IMR-90 (cell line): Measurements from ENCODE around the gene RGS7BP. TPM values are rescaled to one million over a fixed set of nuclear protein-coding genes. Genes with fewer than 3 reads are reported as not detected.

Experiments used
- ATAC-seq: fragments of 200-7000 bp; cut with Tn5 transposase; 2 replicates; pipeline ENCODE4 v1.9.1; 2020; ENCODE audit warnings: low read depth, mild to moderate bottlenecking, moderate library complexity
- BruUV-seq: library from RNA; stranded (reverse); fragments of 400-500 nt; replicated peaks from 2 replicates; lab custom pipeline; 2021; lab: Mats Ljungman, UMichigan
- CTCF ChIA-PET: fragments of 300-600 bp; formaldehyde crosslinking; extraction: SDS; loops from one replicate; lab custom pipeline; 2021; ENCODE audit warnings: antibody characterized with exemption; lab: Yijun Ruan, JAX
- POLR2A ChIA-PET: fragments of 300-600 bp; sonication (Branson Sonifier 250); formaldehyde crosslinking; loops from one replicate; lab custom pipeline; 2022; ENCODE audit warnings: antibody characterized with exemption; ENCODE audit not compliant: unreplicated experiment; lab: Charles Lee
- DNase-seq: peaks from one replicate; pipeline ENCODE4 v3.0.0; 2013
- H2AFZ ChIP-seq: replicated peaks from 2 replicates; pipeline ENCODE3; 2013; ENCODE audit warnings: low read length, mild to moderate bottlenecking; ENCODE audit not compliant: poor library complexity
- H2AK5ac ChIP-seq: 2 replicates; pipeline ENCODE4 v1.6.1; 2013; ENCODE audit warnings: low read depth, low read length, inconsistent platforms
- H2AK9ac ChIP-seq: replicated peaks from 2 replicates; pipeline ENCODE3; 2013; ENCODE audit warnings: mild to moderate bottlenecking, low read depth, low read length, moderate library complexity; ENCODE audit not compliant: poor library complexity
- H2BK120ac ChIP-seq: 2 replicates; pipeline ENCODE4 v1.6.1; 2013; ENCODE audit warnings: low read depth, low read length, inconsistent platforms
- H2BK15ac ChIP-seq: 3 replicates; pipeline ENCODE4 v1.6.1; 2013; ENCODE audit warnings: low read depth, low read length, inconsistent platforms
- H2BK20ac ChIP-seq: 2 replicates; pipeline ENCODE4 v1.6.1; 2013; ENCODE audit warnings: low read depth, mild to moderate bottlenecking, inconsistent platforms, low read length, moderate library complexity
- H2BK5ac ChIP-seq: 2 replicates; pipeline ENCODE4 v1.6.1; 2013; ENCODE audit warnings: mild to moderate bottlenecking, low read depth, low read length, inconsistent platforms; ENCODE audit not compliant: poor library complexity, severe bottlenecking
- H3K14ac ChIP-seq: replicated peaks from 2 replicates; pipeline ENCODE4 v1.6.1; 2013; ENCODE audit warnings: low read depth, low read length, inconsistent platforms
- H3K18ac ChIP-seq: 2 replicates; pipeline ENCODE4 v1.6.1; 2013; ENCODE audit warnings: low read depth, low read length, control low read depth
- H3K23ac ChIP-seq: 2 replicates; pipeline ENCODE4 v1.6.1; 2013; ENCODE audit warnings: low read depth, low read length, inconsistent platforms
- H3K27ac ChIP-seq: 2 replicates; pipeline ENCODE4 v1.5.1; 2013; ENCODE audit warnings: mild to moderate bottlenecking, control low read depth, low read length; ENCODE audit not compliant: insufficient read depth
- H3K27me3 ChIP-seq: 2 replicates; pipeline ENCODE4 v1.6.1; 2013; ENCODE audit warnings: low read length; ENCODE audit not compliant: control insufficient read depth, insufficient read depth
- H3K36me3 ChIP-seq: 2 replicates; pipeline ENCODE4 v1.6.1; 2013; ENCODE audit warnings: low read length, mixed read lengths; ENCODE audit not compliant: control insufficient read depth, insufficient read depth
- H3K4ac ChIP-seq: 2 replicates; pipeline ENCODE4 v1.6.1; 2013; ENCODE audit warnings: low read depth, low read length, inconsistent platforms
- H3K4me1 ChIP-seq: 2 replicates; pipeline ENCODE4 v1.6.1; 2013; ENCODE audit warnings: low read length, mixed read lengths; ENCODE audit not compliant: control insufficient read depth, insufficient read depth
- H3K4me2 ChIP-seq: 2 replicates; pipeline ENCODE4 v1.6.1; 2013; ENCODE audit warnings: low read depth, mild to moderate bottlenecking, control low read depth, low read length, moderate library complexity
- H3K4me3 ChIP-seq: 2 replicates; pipeline ENCODE4 v1.5.1; 2013; ENCODE audit warnings: low read depth, mild to moderate bottlenecking, control low read depth, low read length, moderate library complexity; ENCODE audit not compliant: insufficient read depth
- H3K56ac ChIP-seq: 2 replicates; pipeline ENCODE4 v1.6.1; 2013; ENCODE audit warnings: low read length, inconsistent platforms; ENCODE audit not compliant: insufficient read depth; ENCODE audit errors: extremely low read depth
- H3K79me1 ChIP-seq, 2 experiments: 2 replicates each; pipeline ENCODE4 v1.6.1; 2013; ENCODE audit warnings: low read length in 2 of 2, inconsistent platforms in 1 of 2, low read depth in 1 of 2
- H3K9ac ChIP-seq: 2 replicates; pipeline ENCODE4 v1.6.1; 2013; ENCODE audit warnings: low read depth, low read length, control low read depth
- H3K9me1 ChIP-seq: 2 replicates; pipeline ENCODE4 v1.6.1; 2013; ENCODE audit warnings: low read length, inconsistent platforms; ENCODE audit not compliant: insufficient read depth
- H3K9me3 ChIP-seq: 2 replicates; pipeline ENCODE4 v1.6.1; 2013; ENCODE audit warnings: low read length; ENCODE audit not compliant: control insufficient read depth, insufficient read depth
- H4K20me1 ChIP-seq: 2 replicates; pipeline ENCODE4 v1.6.1; 2013; ENCODE audit warnings: low read length, inconsistent platforms; ENCODE audit not compliant: insufficient read depth
- H4K5ac ChIP-seq: 2 replicates; pipeline ENCODE4 v1.6.1; 2013; ENCODE audit warnings: mild to moderate bottlenecking, low read depth, low read length, control low read depth
- H4K8ac ChIP-seq, 2 experiments: 2 replicates each; pipeline ENCODE4 v1.6.1; 2013; ENCODE audit warnings: low read depth in 2 of 2, low read length in 2 of 2, control low read depth in 1 of 2, inconsistent platforms in 1 of 2
- H4K91ac ChIP-seq: 2 replicates; pipeline ENCODE4 v1.6.1; 2013; ENCODE audit warnings: low read depth, low read length, inconsistent platforms; ENCODE audit not compliant: insufficient read depth
- BHLHE40 ChIP-seq: fragments of 150-350 bp; IDR thresholded peaks from 2 replicates; pipeline ENCODE4 v1.6.1; 2016; ENCODE audit warnings: mild to moderate bottlenecking, low read depth, low read length
- CEBPB ChIP-seq: IDR thresholded peaks from 2 replicates; pipeline ENCODE4 v1.6.1; 2012; ENCODE audit warnings: low read depth, low read length, improper control_type of control experiment
- CHD1 ChIP-seq: IDR thresholded peaks from 2 replicates; pipeline ENCODE4 v1.6.1; 2012; ENCODE audit warnings: low read depth, low read length, improper control_type of control experiment
- FOS ChIP-seq: fragments of 150-350 bp; IDR thresholded peaks from 2 replicates; pipeline ENCODE4 v1.6.1; 2016; ENCODE audit warnings: low read depth, low read length
- MAFK ChIP-seq: IDR thresholded peaks from 2 replicates; pipeline ENCODE4 v1.6.1; 2012; ENCODE audit warnings: low read depth, low read length, improper control_type of control experiment
- MAZ ChIP-seq: IDR thresholded peaks from 2 replicates; pipeline ENCODE4 v1.6.1; 2012; ENCODE audit warnings: low read depth, mild to moderate bottlenecking, low read length, improper control_type of control experiment, moderate library complexity, borderline replicate concordance
- MXI1 ChIP-seq: IDR thresholded peaks from 2 replicates; pipeline ENCODE4 v1.6.1; 2012; ENCODE audit warnings: low read depth, mild to moderate bottlenecking, low read length, moderate library complexity, borderline replicate concordance
- NFE2L2 ChIP-seq: fragments of 150-350 bp; IDR thresholded peaks from 2 replicates; pipeline ENCODE4 v1.6.1; 2016; ENCODE audit warnings: low read depth, mild to moderate bottlenecking, low read length
- POLR2A ChIP-seq: IDR thresholded peaks from 2 replicates; pipeline ENCODE4 v1.6.1; 2012; ENCODE audit warnings: mild to moderate bottlenecking, low read depth, low read length
- RAD21 ChIP-seq: IDR thresholded peaks from 2 replicates; pipeline ENCODE4 v1.6.1; 2012; ENCODE audit warnings: low read length, improper control_type of control experiment
- RCOR1 ChIP-seq: IDR thresholded peaks from 2 replicates; pipeline ENCODE4 v1.6.1; 2012; ENCODE audit warnings: mild to moderate bottlenecking, low read length, improper control_type of control experiment; ENCODE audit not compliant: insufficient replicate concordance
- RFX5 ChIP-seq: IDR thresholded peaks from 2 replicates; pipeline ENCODE4 v1.8.0; 2012; ENCODE audit warnings: low read depth, mild to moderate bottlenecking, low read length, moderate library complexity
- SMC3 ChIP-seq: fragments of 150-350 bp; IDR thresholded peaks from 2 replicates; pipeline ENCODE4 v1.6.1; 2016; ENCODE audit warnings: low read depth, mild to moderate bottlenecking, antibody characterized with exemption, low read length, moderate library complexity
- WGBS, 2 experiments: methylation state at CpG; one replicate each; pipeline versions ENCODE4 v1.1.5 to v1.1.7; 2013; ENCODE audit warnings: missing lambda C conversion rate in 2 of 2; ENCODE audit not compliant: insufficient read length in 1 of 2; ENCODE audit errors: extremely low coverage in 2 of 2; 5-methylcytosine and 5-hydroxymethylcytosine counted together
- dilution Hi-C: fragments of 300-500 bp; cut with HindIII; formaldehyde crosslinking; loops from one replicate; pipeline ENCODE4 v1.14.3; 2018; ENCODE audit warnings: low sequenced_read_pairs; ENCODE audit not compliant: unreplicated experiment
- in situ Hi-C: fragments of 300-500 bp; cut with MboI; formaldehyde crosslinking; loops from 3 replicates; pipeline ENCODE4 v1.14.3; 2019; ENCODE audit warnings: low sequenced_read_pairs, inconsistent platforms, mixed read lengths
- intact Hi-C: fragments of 100-400 bp; cut with micrococcal nuclease; formaldehyde crosslinking; loops from 2 replicates; pipeline ENCODE4 v1.10.0; 2022
- polyA plus RNA-seq, 3 experiments: library from polyadenylated mRNA; depleted of rRNA; stranded (reverse); fragments of >200 nt; gene quantifications; 2 replicates each; pipeline ENCODE4 v1.2.3, GENCODE V29; 2012; ENCODE audit warnings: low replicate concordance in 1 of 3
- total RNA-seq: library from RNA; depleted of rRNA; stranded (reverse); fragments of >200 nt; gene quantifications from 2 replicates; pipeline ENCODE4 v1.2.3, GENCODE V29; 2012
- TF ChIP-seq, protein P1 (sequence below): fragments of 150-350 bp; IDR thresholded peaks from 2 replicates; pipeline ENCODE4 v1.6.1; 2017; ENCODE audit warnings: mild to moderate bottlenecking, antibody characterized with exemption, low read length, low read depth
- TF ChIP-seq, protein P2 (sequence below): conservative IDR thresholded peaks from 2 replicates; pipeline ENCODE4 v1.5.1; 2012; ENCODE audit warnings: mild to moderate bottlenecking, low read depth, low read length, improper control_type of control experiment
- TF ChIP-seq, protein P3 (sequence below): fragments of 150-350 bp; IDR thresholded peaks from 2 replicates; pipeline ENCODE4 v1.6.1; 2016; ENCODE audit warnings: low read depth, mild to moderate bottlenecking, low read length, moderate library complexity, borderline replicate concordance

RGS7BP gene
- total and polyA plus RNA-seq, 2 of the 4 experiments (the other 2 are of a cell fraction), result not detected

DNA sequence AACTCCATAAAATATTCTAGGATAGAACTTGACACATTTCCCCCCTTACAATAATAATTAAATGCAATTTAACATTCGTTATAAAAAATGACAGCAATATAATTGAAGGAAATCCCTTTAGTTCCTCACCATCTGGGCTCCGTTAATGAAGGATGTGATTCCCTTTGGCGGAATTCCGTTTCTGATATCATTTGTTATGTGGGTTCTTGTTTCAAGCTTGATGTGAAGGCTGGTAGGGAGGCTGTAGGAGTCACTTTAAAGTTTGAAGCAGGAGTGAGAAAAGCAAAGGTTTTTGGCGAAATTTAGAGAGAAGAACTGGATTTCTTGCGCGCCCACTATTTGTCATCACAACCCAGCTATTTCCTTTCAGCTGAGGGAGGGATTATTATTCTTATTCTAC lies 4.0 kb downstream of the RGS7BP start:
- no CpG with 5 or more reads among the region's 7 CpGs for WGBS, 2 experiments
- H4K8ac ChIP-seq, result no peak overlapping the region
- in situ Hi-C loops, result no loop called here
- H2AK5ac ChIP-seq, result no peak overlapping the region
- no peak overlapping the region for H2BK15ac ChIP-seq
- no peaks in the 10 kb centered on the region for H3K79me1 ChIP-seq
- H3K4me2 ChIP-seq, result no peak overlapping the region
- no peak overlapping the region for H4K91ac ChIP-seq
- no peak overlapping the region for H2BK5ac ChIP-seq
- H3K9ac ChIP-seq, result no peak overlapping the region
- H4K5ac ChIP-seq, result no peak overlapping the region
- peaks cover 26% of the 10 kb centered on the region for H3K27me3 ChIP-seq
- no peaks in the 10 kb centered on the region for H3K9me1 ChIP-seq
- intact Hi-C loops, result no loop called here
- no peaks in the 10 kb centered on the region for H3K36me3 ChIP-seq
- no peak for ATAC-seq
- dilution Hi-C loops, result no loop called here
- DNase-seq, result no peak
- H3K18ac ChIP-seq, result no peak overlapping the region
- H3K4me1 ChIP-seq, result no peaks in the 10 kb centered on the region
- H2AFZ ChIP-seq, result no peak overlapping the region
- BruUV-seq, result no TSS peak
- H2BK120ac ChIP-seq, result no peak overlapping the region
- no peak overlapping the region for H3K56ac ChIP-seq
- ChIA-PET POLR2A (no interaction called here), CTCF (no interaction called here)
- H3K4me3 ChIP-seq, result no peak overlapping the region
- no peak overlapping the region for H3K4ac ChIP-seq
- no peak overlapping the region for H2BK20ac ChIP-seq
- H3K27ac ChIP-seq, result no peak overlapping the region
- TF ChIP-seq POLR2A (no peak), CHD1 (no peak), CEBPB (no peak), RCOR1 (no peak), RFX5 (no peak), BHLHE40 (no peak), MAFK (no peak), MXI1 (no peak), RAD21 (no peak), MAZ (no peak), NFE2L2 (no peak), FOS (no peak), SMC3 (no peak)
- TF ChIP-seq, protein P1, sequence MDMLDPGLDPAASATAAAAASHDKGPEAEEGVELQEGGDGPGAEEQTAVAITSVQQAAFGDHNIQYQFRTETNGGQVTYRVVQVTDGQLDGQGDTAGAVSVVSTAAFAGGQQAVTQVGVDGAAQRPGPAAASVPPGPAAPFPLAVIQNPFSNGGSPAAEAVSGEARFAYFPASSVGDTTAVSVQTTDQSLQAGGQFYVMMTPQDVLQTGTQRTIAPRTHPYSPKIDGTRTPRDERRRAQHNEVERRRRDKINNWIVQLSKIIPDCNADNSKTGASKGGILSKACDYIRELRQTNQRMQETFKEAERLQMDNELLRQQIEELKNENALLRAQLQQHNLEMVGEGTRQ, result no peak
- TF ChIP-seq, protein P2, sequence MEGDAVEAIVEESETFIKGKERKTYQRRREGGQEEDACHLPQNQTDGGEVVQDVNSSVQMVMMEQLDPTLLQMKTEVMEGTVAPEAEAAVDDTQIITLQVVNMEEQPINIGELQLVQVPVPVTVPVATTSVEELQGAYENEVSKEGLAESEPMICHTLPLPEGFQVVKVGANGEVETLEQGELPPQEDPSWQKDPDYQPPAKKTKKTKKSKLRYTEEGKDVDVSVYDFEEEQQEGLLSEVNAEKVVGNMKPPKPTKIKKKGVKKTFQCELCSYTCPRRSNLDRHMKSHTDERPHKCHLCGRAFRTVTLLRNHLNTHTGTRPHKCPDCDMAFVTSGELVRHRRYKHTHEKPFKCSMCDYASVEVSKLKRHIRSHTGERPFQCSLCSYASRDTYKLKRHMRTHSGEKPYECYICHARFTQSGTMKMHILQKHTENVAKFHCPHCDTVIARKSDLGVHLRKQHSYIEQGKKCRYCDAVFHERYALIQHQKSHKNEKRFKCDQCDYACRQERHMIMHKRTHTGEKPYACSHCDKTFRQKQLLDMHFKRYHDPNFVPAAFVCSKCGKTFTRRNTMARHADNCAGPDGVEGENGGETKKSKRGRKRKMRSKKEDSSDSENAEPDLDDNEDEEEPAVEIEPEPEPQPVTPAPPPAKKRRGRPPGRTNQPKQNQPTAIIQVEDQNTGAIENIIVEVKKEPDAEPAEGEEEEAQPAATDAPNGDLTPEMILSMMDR, result no peak
- TF ChIP-seq, protein P3, sequence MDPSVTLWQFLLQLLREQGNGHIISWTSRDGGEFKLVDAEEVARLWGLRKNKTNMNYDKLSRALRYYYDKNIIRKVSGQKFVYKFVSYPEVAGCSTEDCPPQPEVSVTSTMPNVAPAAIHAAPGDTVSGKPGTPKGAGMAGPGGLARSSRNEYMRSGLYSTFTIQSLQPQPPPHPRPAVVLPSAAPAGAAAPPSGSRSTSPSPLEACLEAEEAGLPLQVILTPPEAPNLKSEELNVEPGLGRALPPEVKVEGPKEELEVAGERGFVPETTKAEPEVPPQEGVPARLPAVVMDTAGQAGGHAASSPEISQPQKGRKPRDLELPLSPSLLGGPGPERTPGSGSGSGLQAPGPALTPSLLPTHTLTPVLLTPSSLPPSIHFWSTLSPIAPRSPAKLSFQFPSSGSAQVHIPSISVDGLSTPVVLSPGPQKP, result no peak
- no peaks in the 10 kb centered on the region for H3K9me3 ChIP-seq
- H3K23ac ChIP-seq, result no peak overlapping the region
- H2AK9ac ChIP-seq, result no peak overlapping the region
- H4K20me1 ChIP-seq, result no peaks in the 10 kb centered on the region
- H3K14ac ChIP-seq, result no peak overlapping the region
